NCI-H187 (cell line): ENCODE measurements around the gene ARHGEF7.

ENCODE experiments used
- DNase-seq, 2 experiments: peaks; one replicate each; lab custom pipeline; 2025; lab: John Stamatoyannopoulos, UW

The ARHGEF7 gene

GRCh38 chr13:111201304-111201940 is 86.3 kb downstream of the ARHGEF7 start:
- no peak for DNase-seq

DNA sequence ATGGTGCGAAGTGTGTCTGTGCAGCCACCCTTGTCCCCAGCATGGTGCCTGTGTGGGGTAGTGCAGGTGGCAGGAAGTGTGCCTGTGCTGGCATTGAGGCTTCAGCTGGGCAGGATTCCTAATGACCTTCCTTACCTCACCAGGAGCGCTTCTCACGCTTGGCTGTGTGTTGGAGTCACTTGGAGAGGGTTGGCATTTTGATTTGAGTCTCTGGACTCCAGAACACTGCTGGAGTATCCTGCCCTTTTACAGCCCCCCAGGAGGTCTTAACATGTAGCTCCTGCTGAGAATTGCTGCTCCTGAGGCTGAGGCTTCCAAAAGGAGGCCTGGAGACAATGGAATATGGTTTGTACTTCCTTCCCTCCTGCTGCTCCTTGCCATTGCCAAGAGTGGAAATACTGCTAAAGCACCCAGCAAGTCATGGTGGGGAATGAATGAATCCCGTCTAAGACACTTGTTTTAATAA is 87.1 kb downstream of the ARHGEF7 start:
- no peak for DNase-seq

DNA sequence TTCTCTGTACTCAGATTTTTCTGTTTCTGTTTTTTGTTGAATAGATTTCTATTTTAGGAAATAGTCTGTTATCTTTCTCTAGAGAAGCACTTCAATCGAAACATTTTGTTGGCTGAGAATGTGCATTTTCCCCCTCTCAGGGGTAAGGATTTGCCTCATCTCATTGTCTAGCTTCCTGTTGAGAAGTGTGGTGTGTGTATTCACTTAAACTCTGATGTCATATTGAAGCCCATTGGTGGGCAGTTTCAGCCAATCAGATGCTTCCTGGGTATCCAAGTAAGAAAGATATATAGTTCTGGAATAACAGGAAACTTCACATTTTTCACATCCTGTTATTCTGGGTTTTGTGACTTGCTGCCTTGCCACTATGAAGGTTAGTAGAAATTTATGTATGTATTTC is 87.6 kb downstream of the ARHGEF7 start:
- DNase-seq: no peak

DNA sequence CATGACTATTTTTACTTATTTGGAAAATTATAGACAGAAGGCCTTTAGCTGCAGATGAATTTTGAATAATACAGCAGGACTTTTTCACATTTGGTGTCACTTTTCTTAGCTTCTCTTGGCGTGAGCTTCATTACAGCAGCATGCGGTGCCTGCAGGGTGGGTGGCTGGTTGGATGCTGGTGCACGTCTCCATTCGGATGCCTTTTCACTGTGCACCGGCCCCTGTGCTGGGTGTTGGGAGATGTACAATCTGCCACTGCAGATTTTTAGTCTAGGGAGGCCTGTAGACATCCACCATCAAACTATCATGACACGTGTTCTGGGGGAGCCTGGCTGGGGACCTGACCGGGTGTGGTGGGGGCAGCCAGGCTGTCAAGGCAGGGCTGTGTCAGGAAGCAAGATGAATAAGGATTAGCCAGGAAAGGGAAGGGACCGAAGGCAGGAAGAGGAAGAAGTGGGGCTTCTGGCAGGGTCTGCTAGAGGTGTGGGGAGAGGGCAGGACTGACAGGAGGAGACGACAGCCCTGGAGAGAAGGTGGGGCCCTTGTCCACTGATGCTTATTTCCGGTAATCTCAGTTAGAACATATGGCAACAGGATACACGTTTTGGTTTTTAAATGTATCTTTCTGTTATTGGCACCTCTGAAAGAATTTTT is 88.8 kb downstream of the ARHGEF7 start:
- no peak for DNase-seq

- DNase-seq: no peak
These were observed 89.5 kb downstream of the ARHGEF7 start for GRCh38 chr13:111204438-111205177.

GRCh38 chr13:111206148-111206547 is 91.0 kb downstream of the ARHGEF7 start:
- no peak for DNase-seq

- no peak for DNase-seq
These were observed 94.5 kb downstream of the ARHGEF7 start for GRCh38 chr13:111209613-111210012.

DNA sequence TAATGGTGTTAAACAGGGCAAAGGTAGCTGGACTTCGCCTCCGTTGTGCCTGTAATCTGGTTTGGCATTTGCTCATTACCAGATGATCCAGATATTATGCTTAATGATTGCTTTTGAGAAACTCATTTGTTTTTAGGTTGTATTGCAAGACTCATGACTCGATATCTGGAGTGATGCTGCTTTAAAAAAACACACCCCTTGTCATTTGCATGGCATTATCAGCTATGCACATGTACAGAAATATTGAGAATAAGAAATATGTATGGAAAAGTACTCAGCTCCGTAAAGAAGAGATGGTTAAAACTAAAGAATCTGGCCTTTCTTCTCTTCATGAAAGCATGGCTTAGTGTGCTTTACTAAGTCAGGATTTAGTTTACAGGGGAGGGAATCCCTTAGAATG is 95.0 kb downstream of the ARHGEF7 start:
- DNase-seq: no peak

- DNase-seq: no peak
These were observed 95.7 kb downstream of the ARHGEF7 start for GRCh38 chr13:111210544-111211469.

GRCh38 chr13:111211789-111212516 is 96.8 kb downstream of the ARHGEF7 start:
- DNase-seq: no peak

DNA sequence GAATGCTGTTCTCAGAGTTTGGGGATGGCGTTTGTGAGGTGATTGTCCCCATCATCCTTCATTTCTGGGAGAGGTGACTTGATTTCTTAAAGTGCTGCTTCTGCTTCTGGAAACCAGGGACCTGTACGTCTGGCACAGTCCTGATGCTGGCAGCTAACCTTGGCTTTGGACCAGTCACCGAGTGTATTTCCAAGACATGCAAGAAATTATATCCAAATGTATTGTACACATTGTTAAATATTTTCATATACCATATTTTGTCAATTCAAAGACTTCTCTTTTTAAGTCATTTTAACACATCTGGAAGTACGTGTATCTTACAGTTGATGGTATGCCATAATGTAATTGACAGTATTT is 97.4 kb downstream of the ARHGEF7 start:
- no peak for DNase-seq

GRCh38 chr13:111213964-111214726 is 99.0 kb downstream of the ARHGEF7 start:
- DNase-seq: peak; percentile 78 to 86

DNA sequence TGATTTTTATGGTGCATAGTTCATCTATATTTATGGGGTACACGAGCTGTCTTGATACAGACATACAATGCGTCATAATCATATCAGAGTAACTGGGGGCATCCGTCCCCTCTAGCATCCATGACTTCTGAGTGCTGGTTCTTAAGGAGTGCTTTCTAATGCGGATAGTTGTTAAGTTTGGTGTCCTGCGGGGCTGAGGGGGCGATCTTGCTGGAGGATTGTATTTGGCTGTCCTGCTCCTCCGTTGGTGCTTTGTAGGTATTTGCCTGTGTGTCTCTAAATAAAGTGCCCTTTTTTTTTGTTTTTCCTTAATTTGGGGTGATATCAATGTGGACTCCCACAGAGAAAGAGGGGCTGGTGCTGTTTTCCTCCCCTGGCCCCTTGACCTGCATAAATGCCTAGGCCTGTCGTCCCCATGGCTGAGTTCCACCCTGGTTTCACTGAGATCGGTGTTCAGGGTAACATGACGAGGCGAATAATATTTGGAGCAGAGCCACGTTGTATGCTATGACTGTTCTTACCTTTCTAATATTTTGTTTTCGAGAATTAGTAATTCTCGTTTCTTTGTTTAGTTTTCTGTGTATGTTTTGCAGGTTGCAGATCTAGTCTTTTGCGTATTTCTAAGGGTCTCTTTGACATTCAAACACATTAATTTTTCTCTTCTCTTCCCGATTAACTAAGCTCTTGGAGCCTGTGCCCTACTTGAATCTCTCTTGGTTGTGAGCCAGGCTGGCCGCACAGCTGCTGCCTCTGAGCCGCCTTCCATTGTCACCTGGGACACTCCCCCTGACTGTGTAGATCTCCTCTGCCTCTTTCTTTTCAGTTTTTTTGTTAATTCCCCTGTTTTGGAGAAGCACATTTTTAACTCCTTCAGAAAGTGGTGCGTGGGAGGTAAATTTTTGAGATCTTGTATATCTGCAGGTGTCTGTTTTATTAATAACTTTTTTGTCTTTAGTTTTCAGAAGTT is 100.3 kb downstream of the ARHGEF7 start:
- DNase-seq: no peak

DNA sequence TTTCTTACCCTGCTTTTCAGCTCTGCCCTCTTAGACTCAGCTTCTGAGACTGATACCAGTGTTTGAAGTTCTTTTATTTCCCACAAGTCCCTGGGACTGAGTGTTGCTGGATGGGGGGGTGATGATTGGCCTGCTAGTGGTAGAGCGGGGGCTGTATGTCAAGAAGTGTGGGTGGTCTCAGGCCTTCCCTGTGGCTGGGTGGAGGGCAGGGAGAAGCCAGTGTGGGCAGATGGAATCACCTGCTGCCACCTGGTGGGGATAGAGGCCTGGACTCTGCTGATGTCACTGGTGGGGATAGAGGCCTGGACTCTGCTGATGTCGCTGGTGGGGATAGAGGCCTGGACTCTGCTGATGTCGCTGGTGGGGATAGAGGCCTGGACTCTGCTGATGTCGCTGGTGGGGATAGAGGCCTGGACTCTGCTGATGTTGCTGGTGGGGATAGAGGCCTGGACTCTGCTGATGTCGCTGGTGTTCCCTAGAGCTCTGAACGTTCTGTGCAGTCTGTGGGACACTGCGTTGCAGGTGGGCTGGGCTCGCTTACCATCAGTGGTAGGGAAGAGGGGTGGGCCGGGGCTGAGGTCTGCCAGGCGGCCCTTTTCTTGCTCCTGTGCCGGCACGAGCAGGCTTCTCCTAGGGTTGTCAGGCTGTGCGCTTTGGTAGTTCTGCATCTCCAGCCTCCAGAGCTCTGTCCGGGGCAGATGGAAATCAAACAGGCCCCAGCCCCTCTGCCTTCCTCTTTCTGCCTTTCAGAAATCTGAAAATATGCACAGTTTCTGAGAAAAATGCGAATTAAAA is 101.3 kb downstream of the ARHGEF7 start:
- DNase-seq: no peak

DNA sequence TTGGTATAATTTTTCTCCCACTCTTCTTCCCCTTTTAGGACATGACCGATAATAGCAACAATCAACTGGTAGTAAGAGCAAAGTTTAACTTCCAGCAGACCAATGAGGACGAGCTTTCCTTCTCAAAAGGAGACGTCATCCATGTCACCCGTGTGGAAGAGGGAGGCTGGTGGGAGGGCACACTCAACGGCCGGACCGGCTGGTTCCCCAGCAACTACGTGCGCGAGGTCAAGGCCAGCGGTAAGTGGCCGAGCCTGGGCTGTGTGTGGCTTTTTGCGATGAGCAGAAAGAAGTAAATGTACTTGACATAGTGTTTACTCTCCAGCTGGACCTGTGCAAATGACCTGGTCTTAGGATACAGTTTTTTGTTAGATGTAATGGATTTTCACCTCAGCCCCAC is 102.5 kb downstream of the ARHGEF7 start:
- no peak for DNase-seq

GRCh38 chr13:111219280-111219679 is 104.2 kb downstream of the ARHGEF7 start:
- no peak for DNase-seq

- DNase-seq: no peak
These were observed 104.8 kb downstream of the ARHGEF7 start for GRCh38 chr13:111219950-111220349.

- no peak for DNase-seq
These were observed 110.1 kb downstream of the ARHGEF7 start for GRCh38 chr13:111225166-111225565.
